IMR-90 (cell line): ENCODE measurements around the gene DEF6. TPM values are rescaled to one million over a fixed set of nuclear protein-coding genes. Genes with fewer than 3 reads are reported as not detected.
A peak's percentile ranks its signal among the peaks of the same experiment; 100 is the strongest.

Experiments used
- ATAC-seq: fragments of 200-7000 bp; cut with Tn5 transposase; 2 replicates; pipeline ENCODE4 v1.9.1; 2020; ENCODE audit warnings: low read depth, mild to moderate bottlenecking, moderate library complexity
- BruUV-seq: library from RNA; stranded (reverse); fragments of 400-500 nt; replicated peaks from 2 replicates; lab custom pipeline; 2021; lab: Mats Ljungman, UMichigan
- CTCF ChIA-PET: fragments of 300-600 bp; formaldehyde crosslinking; extraction: SDS; loops from one replicate; lab custom pipeline; 2021; ENCODE audit warnings: antibody characterized with exemption; lab: Yijun Ruan, JAX
- POLR2A ChIA-PET: fragments of 300-600 bp; sonication (Branson Sonifier 250); formaldehyde crosslinking; loops from one replicate; lab custom pipeline; 2022; ENCODE audit warnings: antibody characterized with exemption; ENCODE audit not compliant: unreplicated experiment; lab: Charles Lee
- DNase-seq: peaks from one replicate; pipeline ENCODE4 v3.0.0; 2013
- H2AFZ ChIP-seq: replicated peaks from 2 replicates; pipeline ENCODE3; 2013; ENCODE audit warnings: low read length, mild to moderate bottlenecking; ENCODE audit not compliant: poor library complexity
- H2AK5ac ChIP-seq: 2 replicates; pipeline ENCODE4 v1.6.1; 2013; ENCODE audit warnings: low read depth, low read length, inconsistent platforms
- H2AK9ac ChIP-seq: replicated peaks from 2 replicates; pipeline ENCODE3; 2013; ENCODE audit warnings: mild to moderate bottlenecking, low read depth, low read length, moderate library complexity; ENCODE audit not compliant: poor library complexity
- H2BK120ac ChIP-seq: 2 replicates; pipeline ENCODE4 v1.6.1; 2013; ENCODE audit warnings: low read depth, low read length, inconsistent platforms
- H2BK15ac ChIP-seq: 3 replicates; pipeline ENCODE4 v1.6.1; 2013; ENCODE audit warnings: low read depth, low read length, inconsistent platforms
- H2BK20ac ChIP-seq: 2 replicates; pipeline ENCODE4 v1.6.1; 2013; ENCODE audit warnings: low read depth, mild to moderate bottlenecking, inconsistent platforms, low read length, moderate library complexity
- H2BK5ac ChIP-seq: 2 replicates; pipeline ENCODE4 v1.6.1; 2013; ENCODE audit warnings: mild to moderate bottlenecking, low read depth, low read length, inconsistent platforms; ENCODE audit not compliant: poor library complexity, severe bottlenecking
- H3K14ac ChIP-seq: replicated peaks from 2 replicates; pipeline ENCODE4 v1.6.1; 2013; ENCODE audit warnings: low read depth, low read length, inconsistent platforms
- H3K18ac ChIP-seq: 2 replicates; pipeline ENCODE4 v1.6.1; 2013; ENCODE audit warnings: low read depth, low read length, control low read depth
- H3K23ac ChIP-seq: 2 replicates; pipeline ENCODE4 v1.6.1; 2013; ENCODE audit warnings: low read depth, low read length, inconsistent platforms
- H3K27ac ChIP-seq: 2 replicates; pipeline ENCODE4 v1.5.1; 2013; ENCODE audit warnings: mild to moderate bottlenecking, control low read depth, low read length; ENCODE audit not compliant: insufficient read depth
- H3K27me3 ChIP-seq: 2 replicates; pipeline ENCODE4 v1.6.1; 2013; ENCODE audit warnings: low read length; ENCODE audit not compliant: control insufficient read depth, insufficient read depth
- H3K36me3 ChIP-seq: 2 replicates; pipeline ENCODE4 v1.6.1; 2013; ENCODE audit warnings: low read length, mixed read lengths; ENCODE audit not compliant: control insufficient read depth, insufficient read depth
- H3K4ac ChIP-seq: 2 replicates; pipeline ENCODE4 v1.6.1; 2013; ENCODE audit warnings: low read depth, low read length, inconsistent platforms
- H3K4me1 ChIP-seq: 2 replicates; pipeline ENCODE4 v1.6.1; 2013; ENCODE audit warnings: low read length, mixed read lengths; ENCODE audit not compliant: control insufficient read depth, insufficient read depth
- H3K4me2 ChIP-seq: 2 replicates; pipeline ENCODE4 v1.6.1; 2013; ENCODE audit warnings: low read depth, mild to moderate bottlenecking, control low read depth, low read length, moderate library complexity
- H3K4me3 ChIP-seq: 2 replicates; pipeline ENCODE4 v1.5.1; 2013; ENCODE audit warnings: low read depth, mild to moderate bottlenecking, control low read depth, low read length, moderate library complexity; ENCODE audit not compliant: insufficient read depth
- H3K56ac ChIP-seq: 2 replicates; pipeline ENCODE4 v1.6.1; 2013; ENCODE audit warnings: low read length, inconsistent platforms; ENCODE audit not compliant: insufficient read depth; ENCODE audit errors: extremely low read depth
- H3K79me1 ChIP-seq, 2 experiments: 2 replicates each; pipeline ENCODE4 v1.6.1; 2013; ENCODE audit warnings: low read length in 2 of 2, inconsistent platforms in 1 of 2, low read depth in 1 of 2
- H3K9ac ChIP-seq: 2 replicates; pipeline ENCODE4 v1.6.1; 2013; ENCODE audit warnings: low read depth, low read length, control low read depth
- H3K9me1 ChIP-seq: 2 replicates; pipeline ENCODE4 v1.6.1; 2013; ENCODE audit warnings: low read length, inconsistent platforms; ENCODE audit not compliant: insufficient read depth
- H3K9me3 ChIP-seq: 2 replicates; pipeline ENCODE4 v1.6.1; 2013; ENCODE audit warnings: low read length; ENCODE audit not compliant: control insufficient read depth, insufficient read depth
- H4K20me1 ChIP-seq: 2 replicates; pipeline ENCODE4 v1.6.1; 2013; ENCODE audit warnings: low read length, inconsistent platforms; ENCODE audit not compliant: insufficient read depth
- H4K5ac ChIP-seq: 2 replicates; pipeline ENCODE4 v1.6.1; 2013; ENCODE audit warnings: mild to moderate bottlenecking, low read depth, low read length, control low read depth
- H4K8ac ChIP-seq, 2 experiments: 2 replicates each; pipeline ENCODE4 v1.6.1; 2013; ENCODE audit warnings: low read depth in 2 of 2, low read length in 2 of 2, control low read depth in 1 of 2, inconsistent platforms in 1 of 2
- H4K91ac ChIP-seq: 2 replicates; pipeline ENCODE4 v1.6.1; 2013; ENCODE audit warnings: low read depth, low read length, inconsistent platforms; ENCODE audit not compliant: insufficient read depth
- BHLHE40 ChIP-seq: fragments of 150-350 bp; IDR thresholded peaks from 2 replicates; pipeline ENCODE4 v1.6.1; 2016; ENCODE audit warnings: mild to moderate bottlenecking, low read depth, low read length
- CEBPB ChIP-seq: IDR thresholded peaks from 2 replicates; pipeline ENCODE4 v1.6.1; 2012; ENCODE audit warnings: low read depth, low read length, improper control_type of control experiment
- CTCF ChIP-seq: conservative IDR thresholded peaks from 2 replicates; pipeline ENCODE4 v1.5.1; 2012; ENCODE audit warnings: mild to moderate bottlenecking, low read depth, low read length, improper control_type of control experiment
- MAFK ChIP-seq: IDR thresholded peaks from 2 replicates; pipeline ENCODE4 v1.6.1; 2012; ENCODE audit warnings: low read depth, low read length, improper control_type of control experiment
- MXI1 ChIP-seq: IDR thresholded peaks from 2 replicates; pipeline ENCODE4 v1.6.1; 2012; ENCODE audit warnings: low read depth, mild to moderate bottlenecking, low read length, moderate library complexity, borderline replicate concordance
- NFE2L2 ChIP-seq: fragments of 150-350 bp; IDR thresholded peaks from 2 replicates; pipeline ENCODE4 v1.6.1; 2016; ENCODE audit warnings: low read depth, mild to moderate bottlenecking, low read length
- RAD21 ChIP-seq: IDR thresholded peaks from 2 replicates; pipeline ENCODE4 v1.6.1; 2012; ENCODE audit warnings: low read length, improper control_type of control experiment
- RCOR1 ChIP-seq: IDR thresholded peaks from 2 replicates; pipeline ENCODE4 v1.6.1; 2012; ENCODE audit warnings: mild to moderate bottlenecking, low read length, improper control_type of control experiment; ENCODE audit not compliant: insufficient replicate concordance
- RFX5 ChIP-seq: IDR thresholded peaks from 2 replicates; pipeline ENCODE4 v1.8.0; 2012; ENCODE audit warnings: low read depth, mild to moderate bottlenecking, low read length, moderate library complexity
- SMC3 ChIP-seq: fragments of 150-350 bp; IDR thresholded peaks from 2 replicates; pipeline ENCODE4 v1.6.1; 2016; ENCODE audit warnings: low read depth, mild to moderate bottlenecking, antibody characterized with exemption, low read length, moderate library complexity
- WGBS, 2 experiments: methylation state at CpG; one replicate each; pipeline versions ENCODE4 v1.1.5 to v1.1.7; 2013; ENCODE audit warnings: missing lambda C conversion rate in 2 of 2; ENCODE audit not compliant: insufficient read length in 1 of 2; ENCODE audit errors: extremely low coverage in 2 of 2; 5-methylcytosine and 5-hydroxymethylcytosine counted together
- dilution Hi-C: fragments of 300-500 bp; cut with HindIII; formaldehyde crosslinking; loops from one replicate; pipeline ENCODE4 v1.14.3; 2018; ENCODE audit warnings: low sequenced_read_pairs; ENCODE audit not compliant: unreplicated experiment
- in situ Hi-C: fragments of 300-500 bp; cut with MboI; formaldehyde crosslinking; loops from 3 replicates; pipeline ENCODE4 v1.14.3; 2019; ENCODE audit warnings: low sequenced_read_pairs, inconsistent platforms, mixed read lengths
- intact Hi-C: fragments of 100-400 bp; cut with micrococcal nuclease; formaldehyde crosslinking; loops from 2 replicates; pipeline ENCODE4 v1.10.0; 2022
- polyA plus RNA-seq, 3 experiments: library from polyadenylated mRNA; depleted of rRNA; stranded (reverse); fragments of >200 nt; gene quantifications; 2 replicates each; pipeline ENCODE4 v1.2.3, GENCODE V29; 2012; ENCODE audit warnings: low replicate concordance in 1 of 3
- total RNA-seq: library from RNA; depleted of rRNA; stranded (reverse); fragments of >200 nt; gene quantifications from 2 replicates; pipeline ENCODE4 v1.2.3, GENCODE V29; 2012

Gene DEF6
- total and polyA plus RNA-seq, 2 of the 4 experiments (the other 2 are of a cell fraction): 2.5 to 4.2 TPM

- Histone ChIP-seq H3K56ac (no peak overlapping the region), H2AK9ac (no peak overlapping the region), H3K4ac (0 out of 2 replicates have a peak overlapping the region, but pooled peaks have one; percentile 15), H3K4me1 (no peaks in the 10 kb centered on the region), H3K36me3 (no peaks in the 10 kb centered on the region), H2BK20ac (no peak overlapping the region), H2AFZ (peak overlapping the region; percentile 76), H3K14ac (no peak overlapping the region), H2AK5ac (no peak overlapping the region), H2BK120ac (no peak overlapping the region), H3K79me1 (no peaks in the 10 kb centered on the region), H2BK15ac (no peak overlapping the region), H2BK5ac (no peak overlapping the region), H3K4me3 (no peak overlapping the region), H4K8ac (peak overlapping the region in 1 of 2 experiments; percentile 31; a peak in 1 of 4 replicates), H3K4me2 (no peak overlapping the region), H3K9ac (no peak overlapping the region), H3K9me1 (no peaks in the 10 kb centered on the region), H3K27me3 (no peaks in the 10 kb centered on the region; the same call in 1 of the 2 replicates), H4K91ac (no peak overlapping the region), H3K18ac (no peak overlapping the region), H3K27ac (no peak overlapping the region), H3K23ac (no peak overlapping the region), H3K9me3 (no peaks in the 10 kb centered on the region), H4K20me1 (no peaks in the 10 kb centered on the region), H4K5ac (no peak overlapping the region)
- in situ Hi-C loops: no loop called here
- TF ChIP-seq RFX5 (no peak), CTCF (peak; percentile 67), RCOR1 (no peak), MXI1 (no peak), MAFK (no peak), CEBPB (no peak), NFE2L2 (no peak), SMC3 (peak; percentile 59), RAD21 (peak; percentile 66), BHLHE40 (no peak)
- ATAC-seq (peak; percentile 96), DNase-seq (peak; percentile 55)
- no TSS peak for BruUV-seq
- CTCF ChIA-PET: interaction anchor here (0.6 to 1.4 kb wide), 4 partner anchors 9 to 125 kb away, joined by 3 to 10 read pairs (median 4); partner anchors contain the start of genes FANCE and PPARD
- WGBS, 2 experiments: no CpG with 5 or more reads among the region's 7 CpGs
- intact Hi-C loops: loop anchor here (2.0 kb wide), 1 partner anchor 181 kb away; no protein-coding TSS in a partner anchor
- POLR2A ChIA-PET: no interaction called here
- dilution Hi-C loops: no loop called here
Measured at GRCh38 chr6:35327349-35328027, 29.9 kb downstream of the DEF6 start.
